T-helper 2 cell treated with Interferon-gamma antibody and Interleukin-4, amounts not matched to agents 5 μg/mL and 100 μg/mL, for 36 hours (primary cell): ENCODE results near the gene GINM1.

Source experiments
- DNase-seq: peaks from one replicate; pipeline ENCODE4 v3.0.0; 2021; ENCODE audit warnings: low spot score
- H3K27ac Mint-ChIP-seq: one replicate; pipeline ENCODE4 v1.8.0; 2021; ENCODE audit warnings: mild to moderate bottlenecking, mixed read lengths
- H3K27me3 Mint-ChIP-seq: one replicate; pipeline ENCODE4 v1.8.0; 2021; ENCODE audit warnings: low read depth, mixed read lengths
- H3K36me3 Mint-ChIP-seq: one replicate; pipeline ENCODE4 v1.8.0; 2021; ENCODE audit warnings: low read depth, mixed read lengths
- H3K4me1 Mint-ChIP-seq: one replicate; pipeline ENCODE4 v1.8.0; 2021; ENCODE audit warnings: low read depth, mixed read lengths
- H3K4me3 Mint-ChIP-seq: one replicate; pipeline ENCODE4 v1.8.0; 2022; ENCODE audit warnings: mild to moderate bottlenecking, moderate library complexity, mixed read lengths
- H3K9me3 Mint-ChIP-seq: one replicate; pipeline ENCODE4 v1.8.0; 2021; ENCODE audit warnings: mixed read lengths

Gene GINM1

GRCh38 chr6:149566410-149567193 is 427 bp downstream of the GINM1 start:
- Mint-ChIP-seq H3K36me3 (no peaks in the 10 kb centered on the region), H3K4me1 (peaks cover 12% of the 10 kb centered on the region), H3K27ac (peak overlapping the region; percentile 81), H3K4me3 (peak overlapping the region; percentile 93), H3K27me3 (peaks cover 2% of the 10 kb centered on the region), H3K9me3 (no peaks in the 10 kb centered on the region)
- peak; percentile 38 for DNase-seq

DNA sequence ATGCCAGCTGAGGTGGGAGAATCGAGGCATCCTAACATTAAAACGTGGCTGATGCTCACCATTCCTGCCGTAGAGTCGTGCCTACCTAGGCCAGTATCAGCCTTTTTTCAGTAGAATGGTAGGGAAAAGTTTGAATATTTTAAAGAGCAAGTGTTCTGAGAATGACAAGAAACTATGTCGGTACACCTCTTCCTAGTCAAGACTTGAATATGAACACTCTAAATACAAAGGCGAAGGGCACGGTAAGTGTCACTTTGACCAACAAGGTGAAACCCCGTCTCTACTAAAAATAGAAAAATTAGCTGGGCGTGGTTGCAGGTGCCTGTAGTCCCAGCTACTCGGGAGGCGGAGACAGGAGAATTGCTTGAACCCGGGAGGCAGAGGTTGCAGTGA is 1.0 kb downstream of the GINM1 start:
- Mint-ChIP-seq H3K27ac (peak overlapping the region; percentile 81), H3K27me3 (peaks cover 2% of the 10 kb centered on the region), H3K9me3 (no peaks in the 10 kb centered on the region), H3K4me1 (peaks cover 12% of the 10 kb centered on the region), H3K4me3 (peak overlapping the region; percentile 93), H3K36me3 (no peaks in the 10 kb centered on the region)
- no peak for DNase-seq

DNA sequence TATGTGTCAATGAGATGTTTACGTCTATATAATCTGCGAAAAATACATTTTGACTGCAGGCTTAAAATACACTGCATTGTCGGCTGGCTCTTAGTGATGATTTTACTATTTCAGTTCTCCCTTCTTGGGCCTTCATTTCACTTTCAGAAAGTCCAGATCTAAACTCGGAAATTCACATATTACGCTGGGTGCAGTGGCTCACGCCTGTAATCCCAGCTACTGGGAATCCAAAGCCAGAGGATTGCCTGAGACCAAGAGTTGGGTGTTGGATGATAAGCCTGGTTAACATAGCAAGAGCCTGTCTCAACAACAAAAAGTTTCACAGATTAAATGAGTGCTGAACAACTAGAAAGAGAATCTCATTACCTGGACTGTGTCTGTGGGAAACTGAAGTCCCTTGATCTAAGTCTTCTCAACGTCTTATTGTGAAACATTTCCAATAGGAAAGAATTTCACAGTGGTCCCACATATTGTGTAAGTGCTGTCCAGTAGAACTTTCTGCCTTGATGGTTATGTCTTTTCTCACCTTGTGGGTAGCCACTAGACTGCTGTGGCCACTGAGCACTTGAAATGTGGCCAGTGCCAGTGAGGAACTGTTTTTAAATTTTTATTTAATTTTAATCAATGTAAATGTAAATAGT is 1.9 kb downstream of the GINM1 start:
- H3K27ac Mint-ChIP-seq, result no peak overlapping the region
- no peak for DNase-seq
- H3K27me3 Mint-ChIP-seq, result peaks cover 2% of the 10 kb centered on the region
- H3K4me3 Mint-ChIP-seq, result peak overlapping the region; percentile 30
- no peaks in the 10 kb centered on the region for H3K36me3 Mint-ChIP-seq
- no peaks in the 10 kb centered on the region for H3K9me3 Mint-ChIP-seq
- H3K4me1 Mint-ChIP-seq, result peaks cover 12% of the 10 kb centered on the region

- H3K4me3 Mint-ChIP-seq, result no peak overlapping the region
- H3K27me3 Mint-ChIP-seq, result no peaks in the 10 kb centered on the region
- no peaks in the 10 kb centered on the region for H3K9me3 Mint-ChIP-seq
- H3K4me1 Mint-ChIP-seq, result no peaks in the 10 kb centered on the region
- no peak overlapping the region for H3K27ac Mint-ChIP-seq
- H3K36me3 Mint-ChIP-seq, result peaks cover 20% of the 10 kb centered on the region
- no peak for DNase-seq
Measured at GRCh38 chr6:149580880-149581279, 14.7 kb downstream of the GINM1 start.

- no peaks in the 10 kb centered on the region for H3K9me3 Mint-ChIP-seq
- no peaks in the 10 kb centered on the region for H3K27me3 Mint-ChIP-seq
- H3K4me3 Mint-ChIP-seq, result no peak overlapping the region
- no peak for DNase-seq
- no peak overlapping the region for H3K27ac Mint-ChIP-seq
- no peaks in the 10 kb centered on the region for H3K4me1 Mint-ChIP-seq
- H3K36me3 Mint-ChIP-seq, result peaks cover 21% of the 10 kb centered on the region
Measured at GRCh38 chr6:149581349-149581748, 15.2 kb downstream of the GINM1 start.

DNA sequence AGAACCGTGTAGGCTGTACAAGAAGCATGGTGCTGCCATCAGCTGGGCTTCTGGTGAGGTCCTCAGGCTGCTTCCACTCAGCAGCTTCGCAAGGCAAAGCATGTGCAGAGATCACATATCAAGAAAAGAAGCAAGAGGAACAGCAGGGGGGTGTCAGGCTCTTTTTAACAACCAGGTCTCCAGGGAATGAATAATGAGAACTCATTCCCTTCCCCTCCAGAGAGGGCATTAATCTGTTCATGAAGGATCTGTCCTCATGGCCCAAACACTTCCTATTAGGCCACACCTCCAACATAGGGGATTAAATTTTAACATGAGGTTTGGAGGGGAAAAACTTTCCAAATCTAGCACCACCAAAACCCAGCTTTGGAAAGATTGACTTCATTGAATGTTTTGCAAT is 20.0 kb downstream of the GINM1 start:
- Mint-ChIP-seq H3K27ac (no peak overlapping the region), H3K4me3 (no peak overlapping the region), H3K27me3 (no peaks in the 10 kb centered on the region), H3K4me1 (no peaks in the 10 kb centered on the region), H3K9me3 (no peaks in the 10 kb centered on the region), H3K36me3 (peaks cover 24% of the 10 kb centered on the region)
- DNase-seq, result no peak

DNA sequence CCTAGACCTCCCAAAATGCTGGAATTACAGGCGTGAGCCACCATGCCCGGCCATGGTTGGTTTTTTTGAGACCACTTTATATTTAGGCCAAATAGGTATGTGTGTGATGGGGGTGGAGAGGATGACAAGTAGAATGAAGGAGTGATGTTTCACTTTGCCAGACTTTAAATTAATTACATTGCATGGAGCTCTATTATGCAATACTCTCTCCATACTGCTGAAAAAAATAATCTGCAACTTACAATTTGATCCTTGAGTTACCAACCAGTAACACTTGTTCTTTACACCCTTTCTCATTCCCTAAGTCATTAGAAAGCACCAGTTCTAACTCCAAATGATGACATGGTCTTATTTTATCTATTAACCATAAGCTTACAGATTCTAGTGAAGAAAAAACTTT is 26.8 kb downstream of the GINM1 start:
- DNase-seq, result no peak
- no peaks in the 10 kb centered on the region for H3K27me3 Mint-ChIP-seq
- no peaks in the 10 kb centered on the region for H3K9me3 Mint-ChIP-seq
- peaks cover 33% of the 10 kb centered on the region for H3K36me3 Mint-ChIP-seq
- no peak overlapping the region for H3K27ac Mint-ChIP-seq
- no peak overlapping the region for H3K4me3 Mint-ChIP-seq
- H3K4me1 Mint-ChIP-seq, result no peaks in the 10 kb centered on the region

DNA sequence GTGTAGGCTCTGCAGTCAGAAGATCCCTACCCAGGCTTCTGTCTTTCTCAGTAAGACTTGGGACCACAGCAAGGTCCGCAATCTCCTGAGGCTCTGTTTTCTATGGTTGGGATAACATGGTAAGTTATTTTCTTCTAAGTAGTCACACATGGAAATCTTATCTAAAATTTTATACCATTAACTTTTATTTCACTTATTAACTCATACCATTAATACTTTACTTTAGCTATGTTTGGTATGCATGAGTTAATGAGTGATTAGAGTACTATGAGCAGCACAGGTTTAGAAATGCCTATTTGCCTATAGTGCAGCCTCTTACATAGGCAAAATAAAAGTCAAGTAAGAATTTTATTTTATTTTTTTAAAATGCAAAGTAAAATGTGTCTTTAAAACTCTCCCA is 27.2 kb downstream of the GINM1 start:
- Mint-ChIP-seq H3K27me3 (no peaks in the 10 kb centered on the region), H3K4me3 (no peak overlapping the region), H3K4me1 (no peaks in the 10 kb centered on the region), H3K9me3 (no peaks in the 10 kb centered on the region), H3K36me3 (peaks cover 36% of the 10 kb centered on the region), H3K27ac (no peak overlapping the region)
- no peak for DNase-seq

- H3K4me1 Mint-ChIP-seq, result no peaks in the 10 kb centered on the region
- H3K9me3 Mint-ChIP-seq, result no peaks in the 10 kb centered on the region
- H3K27ac Mint-ChIP-seq, result no peak overlapping the region
- H3K36me3 Mint-ChIP-seq, result peaks cover 33% of the 10 kb centered on the region
- no peaks in the 10 kb centered on the region for H3K27me3 Mint-ChIP-seq
- no peak overlapping the region for H3K4me3 Mint-ChIP-seq
- DNase-seq, result no peak
Measured at GRCh38 chr6:149600508-149600907, 34.3 kb downstream of the GINM1 start.

GRCh38 chr6:149608381-149608982 is 42.3 kb downstream of the GINM1 start:
- Mint-ChIP-seq H3K27me3 (no peaks in the 10 kb centered on the region), H3K36me3 (peaks cover 23% of the 10 kb centered on the region), H3K4me1 (peaks cover 13% of the 10 kb centered on the region), H3K9me3 (peaks cover 5% of the 10 kb centered on the region), H3K4me3 (no peak overlapping the region), H3K27ac (peak overlapping the region; percentile 64)
- DNase-seq, result no peak

DNA sequence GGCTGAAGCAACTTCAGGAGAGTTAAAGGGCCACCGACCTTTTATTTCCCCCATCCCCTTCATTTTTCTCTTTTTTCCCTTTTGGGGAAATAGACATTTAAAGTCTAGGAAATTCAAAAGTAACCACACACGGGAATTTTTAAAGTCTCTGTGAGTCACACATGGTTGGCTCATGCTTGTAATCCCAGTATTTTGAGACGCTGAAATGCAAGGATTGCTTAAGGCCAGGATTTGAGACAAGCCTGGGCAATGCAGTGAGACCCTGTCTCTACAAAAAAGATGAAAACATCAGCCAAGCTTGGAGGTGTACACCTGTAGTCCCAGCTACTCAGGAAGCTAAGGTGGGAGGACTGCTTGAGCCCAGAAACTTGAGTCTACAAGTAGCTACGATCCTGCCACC is 48.2 kb downstream of the GINM1 start:
- Mint-ChIP-seq H3K4me3 (no peak overlapping the region), H3K27ac (no peak overlapping the region), H3K27me3 (no peaks in the 10 kb centered on the region), H3K4me1 (peaks cover 6% of the 10 kb centered on the region), H3K9me3 (peaks cover 5% of the 10 kb centered on the region), H3K36me3 (peaks cover 48% of the 10 kb centered on the region)
- DNase-seq, result no peak

DNA sequence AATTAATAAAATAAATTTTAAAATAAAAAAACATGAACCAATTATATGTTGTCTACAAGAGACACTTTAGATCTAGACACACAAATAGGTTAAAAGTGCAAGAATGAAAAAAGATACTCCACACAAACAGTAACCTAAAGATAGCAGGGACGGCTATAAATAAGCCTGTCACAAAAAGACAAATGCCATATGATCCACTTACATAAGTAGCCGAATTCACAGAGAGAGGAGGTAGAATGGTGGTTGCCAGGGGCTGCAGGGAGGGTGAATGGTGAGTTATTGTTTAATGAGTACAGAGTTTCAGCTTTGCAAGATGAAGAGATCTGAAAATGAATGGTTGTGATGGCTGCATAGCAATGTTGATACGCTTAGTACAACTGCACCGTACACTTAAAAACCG is 49.6 kb downstream of the GINM1 start:
- Mint-ChIP-seq H3K27ac (no peak overlapping the region), H3K9me3 (peaks cover 5% of the 10 kb centered on the region), H3K36me3 (peaks cover 50% of the 10 kb centered on the region), H3K27me3 (no peaks in the 10 kb centered on the region), H3K4me3 (no peak overlapping the region), H3K4me1 (peaks cover 2% of the 10 kb centered on the region)
- DNase-seq, result no peak

DNA sequence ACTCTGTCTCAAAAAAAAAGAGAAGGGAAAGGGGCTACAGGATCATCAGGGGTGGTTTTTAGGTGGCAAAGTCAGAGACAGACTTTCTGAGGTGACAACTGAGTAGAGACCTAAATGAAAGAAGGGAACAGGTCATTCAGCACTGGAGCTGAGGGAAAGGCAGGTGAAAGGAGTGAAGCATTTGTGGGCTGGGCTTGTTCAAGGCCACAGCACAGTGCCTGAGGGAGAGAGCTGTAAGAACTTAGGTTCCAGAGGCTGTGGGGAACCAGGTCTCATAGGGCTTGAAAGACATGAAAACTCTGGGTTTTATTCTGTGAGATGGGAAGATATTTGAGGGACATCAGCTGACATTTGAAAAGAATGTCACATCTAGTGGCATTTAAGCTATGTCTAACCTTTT is 61.5 kb downstream of the GINM1 start:
- Mint-ChIP-seq H3K36me3 (peaks cover 36% of the 10 kb centered on the region), H3K27me3 (no peaks in the 10 kb centered on the region), H3K27ac (no peak overlapping the region), H3K4me3 (no peak overlapping the region), H3K9me3 (no peaks in the 10 kb centered on the region), H3K4me1 (peaks cover 7% of the 10 kb centered on the region)
- no peak for DNase-seq

- Mint-ChIP-seq H3K27ac (peak overlapping the region; percentile 9), H3K36me3 (peaks cover 33% of the 10 kb centered on the region), H3K27me3 (no peaks in the 10 kb centered on the region), H3K4me3 (no peak overlapping the region), H3K4me1 (peaks cover 7% of the 10 kb centered on the region), H3K9me3 (no peaks in the 10 kb centered on the region)
- DNase-seq, result no peak
Measured at GRCh38 chr6:149628875-149629510, 62.8 kb downstream of the GINM1 start.
